H1 (cell line): ENCODE results near the gene TERB1. TPM values are rescaled to one million over a fixed set of nuclear protein-coding genes. Genes with fewer than 3 reads are reported as not detected.

Experiments
- CBX8 ChIP-seq: fragments of 300-800, 300-1000 bp; sonication (generic); IDR thresholded peaks from 2 replicates; pipeline ENCODE4 v1.7.1; 2016; ENCODE audit warnings: low read depth, low read length, borderline replicate concordance
- POLR2A ChIP-seq, 2 experiments: IDR thresholded peaks; 1 replicate in 1 of 2; 2 replicates in 1 of 2; pipeline ENCODE4 v1.6.1; 2011; ENCODE audit warnings: low read depth in 2 of 2, low read length in 2 of 2, mild to moderate bottlenecking in 2 of 2; ENCODE audit errors: control extremely low read depth in 1 of 2
- polyA plus RNA-seq, 7 experiments: library from polyadenylated mRNA; depleted of rRNA in 3 of 7; stranded (reverse) in 5 of 7; unstranded in 2 of 7; fragments of >200 nt in 5 of 7; fragments of 200-250 nt in 2 of 7; gene quantifications; 1 replicate in 5 of 7; 2 replicates in 1 of 7; 4 replicates in 1 of 7; pipeline versions ENCODE4 v1.2.1 to v1.2.3, GENCODE V29; 2011 to 2013; ENCODE audit warnings: missing spikeins in 2 of 7, mixed read lengths in 2 of 7
- total RNA-seq: library from RNA; stranded (reverse); fragmentation: NEBNext Ultra II Directional; extraction: Animal tissue kit (Norgen Biotek cat#: 25700); gene quantifications from 2 replicates; pipeline ENCODE4 v1.2.1, GENCODE V29; 2021

TERB1 gene
- total and polyA plus RNA-seq, 2 of the 8 experiments (the other 6 are each of a cell fraction or from before 2014, with no cell fraction given), result not detected

DNA sequence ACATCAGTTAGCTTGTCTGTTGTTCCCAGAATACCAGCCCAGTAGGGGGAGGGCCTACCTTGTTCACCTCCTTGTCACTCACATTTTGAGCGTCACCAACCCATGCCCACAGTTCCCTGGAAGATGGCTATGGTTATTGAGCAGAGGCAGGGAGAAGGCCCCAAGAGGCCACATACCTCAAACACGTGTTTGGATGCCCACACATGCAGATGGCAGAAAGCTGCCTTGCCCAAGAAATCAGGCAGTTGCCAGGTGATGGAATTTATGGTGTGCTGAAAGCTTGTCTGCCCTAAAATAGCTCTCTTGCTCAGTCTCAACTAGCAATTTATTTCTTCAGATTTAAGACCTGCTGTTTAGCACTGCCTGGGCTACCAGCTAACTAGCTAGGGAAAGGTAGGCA is 88.3 kb downstream of the TERB1 start (continued):
- TF ChIP-seq POLR2A (IDR thresholded peaks at IDR 0.05; ENCODE audit: control extremely low read depth in 1 of 2, low read depth in 2 of 2, low read length in 2 of 2) (no peak), CBX8 (no peak)
- TF ChIP-seq, all 59 proteins: peak for 0
